Right lobe of liver (tissue), 4 donors: ENCODE measurements around the gene MYH10.

ENCODE experiments used
- POLR2A ChIP-seq: fragments of 450-650 bp; IDR thresholded peaks from one replicate; pipeline ENCODE4 v1.6.1; 2017; ENCODE audit warnings: antibody characterized with exemption, mild to moderate bottlenecking
- TF ChIP-seq, protein P1 (sequence below), 4 donors: fragments of 200-600 bp in 3 of 4; fragments of 450-650 bp in 1 of 4; IDR thresholded peaks; one replicate each; pipeline versions ENCODE4 v1.5.1 to v1.8.0; 2016 to 2022; ENCODE audit warnings: antibody characterized with exemption in 4 of 4, mild to moderate bottlenecking in 2 of 4
- donor health status: DM: no; HTN: no; CAD: no.
- donor health status: DM: no; HTN: no; CAD: no.
- donor health status: DM: no; HTN: yes; CAD: no.

DNA sequence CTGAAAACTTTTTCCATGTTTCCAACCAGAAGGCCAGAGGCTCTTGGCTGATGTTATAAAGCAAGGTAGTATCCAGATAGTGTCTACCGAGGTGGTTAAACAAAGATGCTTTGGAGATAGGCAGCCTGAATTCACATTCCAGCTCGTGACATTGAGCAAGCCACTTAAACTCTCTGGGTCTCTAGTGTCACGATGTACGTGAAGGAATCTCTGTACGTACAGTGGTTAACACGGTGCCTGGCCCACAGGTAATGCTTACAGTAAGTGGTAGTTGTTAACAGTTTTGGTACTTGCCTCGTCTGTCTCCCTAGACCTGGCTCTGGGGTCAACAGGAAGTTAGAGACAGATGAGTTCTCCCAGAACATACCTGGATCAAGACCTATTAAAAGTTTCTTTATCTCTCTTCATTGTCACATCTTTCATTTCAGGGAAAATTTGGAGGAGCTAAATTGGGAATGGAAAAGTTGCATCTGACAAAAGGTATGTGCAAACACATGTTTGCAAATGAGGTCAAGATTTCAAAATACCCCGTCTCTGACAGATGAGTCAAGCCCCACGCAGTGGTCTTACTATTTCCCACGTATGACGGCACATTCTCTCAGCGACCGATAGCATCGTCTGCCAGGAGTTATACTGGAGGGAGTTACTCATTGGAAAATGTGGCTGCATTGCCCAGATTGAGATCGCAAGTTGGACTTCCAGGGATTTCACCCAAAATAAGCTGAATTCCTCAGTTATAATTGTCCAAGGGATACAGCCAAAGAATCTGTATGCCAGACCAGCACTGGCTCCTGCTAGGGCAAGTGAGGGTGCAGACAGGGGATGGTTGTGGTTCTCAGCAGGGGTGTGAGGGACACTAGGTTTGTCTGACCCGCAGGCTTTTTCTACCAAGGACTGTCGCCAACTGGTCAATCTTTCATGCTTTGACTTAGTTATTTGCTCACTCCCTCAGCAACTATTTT, 18.9 kb upstream of the MYH10 start:
- TF ChIP-seq, protein P1, sequence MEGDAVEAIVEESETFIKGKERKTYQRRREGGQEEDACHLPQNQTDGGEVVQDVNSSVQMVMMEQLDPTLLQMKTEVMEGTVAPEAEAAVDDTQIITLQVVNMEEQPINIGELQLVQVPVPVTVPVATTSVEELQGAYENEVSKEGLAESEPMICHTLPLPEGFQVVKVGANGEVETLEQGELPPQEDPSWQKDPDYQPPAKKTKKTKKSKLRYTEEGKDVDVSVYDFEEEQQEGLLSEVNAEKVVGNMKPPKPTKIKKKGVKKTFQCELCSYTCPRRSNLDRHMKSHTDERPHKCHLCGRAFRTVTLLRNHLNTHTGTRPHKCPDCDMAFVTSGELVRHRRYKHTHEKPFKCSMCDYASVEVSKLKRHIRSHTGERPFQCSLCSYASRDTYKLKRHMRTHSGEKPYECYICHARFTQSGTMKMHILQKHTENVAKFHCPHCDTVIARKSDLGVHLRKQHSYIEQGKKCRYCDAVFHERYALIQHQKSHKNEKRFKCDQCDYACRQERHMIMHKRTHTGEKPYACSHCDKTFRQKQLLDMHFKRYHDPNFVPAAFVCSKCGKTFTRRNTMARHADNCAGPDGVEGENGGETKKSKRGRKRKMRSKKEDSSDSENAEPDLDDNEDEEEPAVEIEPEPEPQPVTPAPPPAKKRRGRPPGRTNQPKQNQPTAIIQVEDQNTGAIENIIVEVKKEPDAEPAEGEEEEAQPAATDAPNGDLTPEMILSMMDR (IDR thresholded peaks at IDR 0.05) = no peak
- no peak for TF ChIP-seq POLR2A
